Panc1 (cell line): ENCODE results near the gene DGCR8. TPM values are rescaled to one million over a fixed set of nuclear protein-coding genes. Genes with fewer than 3 reads are reported as not detected.

Source experiments
- ATAC-seq: fragments of 200-7000 bp; cut with Tn5 transposase; 2 replicates; pipeline ENCODE4 v1.9.1; 2020; ENCODE audit warnings: mild to moderate bottlenecking, moderate library complexity
- BruUV-seq: library from RNA; stranded (reverse); fragments of 400-500 nt; replicated peaks from 2 replicates; lab custom pipeline; 2021; lab: Mats Ljungman, UMichigan
- CTCF ChIA-PET: fragments of 300-600 bp; sonication (Branson Sonifier 250); formaldehyde crosslinking; loops from one replicate; lab custom pipeline; 2022; ENCODE audit warnings: antibody characterized with exemption; lab: Charles Lee
- POLR2A ChIA-PET: fragments of 300-600 bp; sonication (Branson Sonifier 250); formaldehyde crosslinking; loops from one replicate; lab custom pipeline; 2022; ENCODE audit warnings: antibody characterized with exemption; lab: Charles Lee
- DNase-seq: peaks from one replicate; pipeline ENCODE4 v3.0.0-alpha.2; 2010; ENCODE audit warnings: low read depth, low spot score
- H3K27ac ChIP-seq: 2 replicates; pipeline ENCODE4 v1.5.1; 2011; ENCODE audit warnings: mild to moderate bottlenecking, low read length, inconsistent platforms
- H3K27me3 ChIP-seq: fragments of 200-500 bp; sonication (Bioruptor generic); 2 replicates; pipeline ENCODE4 v1.6.0; 2014; ENCODE audit warnings: low read length, inconsistent platforms; ENCODE audit not compliant: control insufficient read depth, insufficient read depth
- H3K36me3 ChIP-seq: fragments of 200-500 bp; sonication (Bioruptor generic); 2 replicates; pipeline ENCODE4 v1.5.1; 2014; ENCODE audit warnings: inconsistent platforms, mild to moderate bottlenecking, low read length, moderate library complexity; ENCODE audit not compliant: control insufficient read depth, insufficient read depth
- H3K4me1 ChIP-seq: 2 replicates; pipeline ENCODE4 v1.5.1; 2011; ENCODE audit warnings: inconsistent platforms, mild to moderate bottlenecking, low read length, moderate library complexity; ENCODE audit not compliant: control insufficient read depth, insufficient read depth
- H3K4me3 ChIP-seq, 2 experiments: 2 replicates each; pipeline ENCODE4 v1.5.1; 2011 to 2012; ENCODE audit warnings: low read depth in 2 of 2, low read length in 2 of 2, mild to moderate bottlenecking in 2 of 2, inconsistent platforms in 1 of 2, moderate library complexity in 1 of 2
- H3K9me3 ChIP-seq: fragments of 200-500 bp; sonication (Bioruptor generic); 2 replicates; pipeline ENCODE4 v1.5.1; 2014; ENCODE audit warnings: low read depth, mild to moderate bottlenecking, inconsistent platforms, low read length, moderate library complexity; ENCODE audit not compliant: control insufficient read depth, insufficient read depth
- CTCF ChIP-seq: fragments of 450-650 bp; IDR thresholded peaks from 2 replicates; pipeline ENCODE4 v1.5.1; 2017; ENCODE audit warnings: mild to moderate bottlenecking
- POLR2AphosphoS5 ChIP-seq: IDR thresholded peaks from 2 replicates; pipeline ENCODE4 v1.6.1; 2012; ENCODE audit warnings: mild to moderate bottlenecking, low read depth, low read length, moderate library complexity
- REST ChIP-seq, 2 experiments: IDR thresholded peaks; 2 replicates each; pipeline ENCODE4 v1.6.1; 2011 to 2012; ENCODE audit warnings: low read depth in 2 of 2, control low read depth in 1 of 2, low read length in 1 of 2, mild to moderate bottlenecking in 1 of 2, moderate library complexity in 1 of 2; ENCODE audit not compliant: insufficient read depth in 1 of 2
- SIN3A ChIP-seq: IDR thresholded peaks from 2 replicates; pipeline ENCODE4 v1.6.1; 2012; ENCODE audit warnings: low read depth, mild to moderate bottlenecking, low read length, moderate library complexity, borderline replicate concordance; ENCODE audit not compliant: insufficient read depth
- TCF7L2 ChIP-seq: IDR thresholded peaks from 2 replicates; pipeline ENCODE4 v1.6.1; 2011; ENCODE audit warnings: mild to moderate bottlenecking, low read depth, low read length, inconsistent platforms
- in situ Hi-C: cut with HindIII; loops from 2 replicates; pipeline ENCODE4 v1.10.0; 2016; ENCODE audit warnings: low sequenced_read_pairs, low pct_unique_long_range_greater_than_20kb
- intact Hi-C: fragments of 100-400 bp; cut with micrococcal nuclease; formaldehyde crosslinking; loops from one replicate; pipeline ENCODE4 v1.10.0; 2022; ENCODE audit not compliant: unreplicated experiment
- total RNA-seq: library from RNA; stranded (reverse); gene quantifications from one replicate; pipeline ENCODE4 v1.2.1, GENCODE V29; 2021; ENCODE audit not compliant: unreplicated experiment

DGCR8 gene
- total RNA-seq, 1 experiment from 2014 or later: 35.0 TPM

GRCh38 chr22:20043057-20043996, 36.7 kb upstream of the DGCR8 start:
- no peak overlapping the region for H3K4me3 ChIP-seq
- ATAC-seq (no peak), DNase-seq (no peak)
- ChIA-PET POLR2A (no interaction called here), CTCF (no interaction called here)
- intact Hi-C loops: no loop called here
- H3K9me3 ChIP-seq: no peaks in the 10 kb centered on the region
- no peak for TF ChIP-seq REST (IDR thresholded peaks at IDR 0.05; ENCODE audit: insufficient read depth in 1 of 2, low read depth in 2 of 2, low read length in 1 of 2)
- no peak for TF ChIP-seq TCF7L2
- TF ChIP-seq SIN3A: no peak
- TF ChIP-seq CTCF: no peak
- no peak for TF ChIP-seq POLR2AphosphoS5
- H3K36me3 ChIP-seq: no peaks in the 10 kb centered on the region
- BruUV-seq: no TSS peak
- no peak overlapping the region for H3K27ac ChIP-seq
- in situ Hi-C loops: no loop called here
- H3K27me3 ChIP-seq: no peaks in the 10 kb centered on the region
- no peaks in the 10 kb centered on the region for H3K4me1 ChIP-seq

GRCh38 chr22:20043997-20044342, 36.1 kb upstream of the DGCR8 start:
- H3K4me1 ChIP-seq: no peaks in the 10 kb centered on the region
- no peak overlapping the region for H3K4me3 ChIP-seq
- H3K27me3 ChIP-seq: no peaks in the 10 kb centered on the region
- DNase-seq: no peak
- no TSS peak for BruUV-seq
- no peak for TF ChIP-seq TCF7L2
- TF ChIP-seq REST (IDR thresholded peaks at IDR 0.05; ENCODE audit: insufficient read depth in 1 of 2, low read depth in 2 of 2, low read length in 1 of 2): no peak
- no peak for TF ChIP-seq CTCF
- no peak for TF ChIP-seq SIN3A
- no peak for TF ChIP-seq POLR2AphosphoS5
- no peak overlapping the region for H3K27ac ChIP-seq
- in situ Hi-C loops: no loop called here
- no peaks in the 10 kb centered on the region for H3K36me3 ChIP-seq
- no peak for ATAC-seq
- no peaks in the 10 kb centered on the region for H3K9me3 ChIP-seq
- ChIA-PET POLR2A (no interaction called here), CTCF (no interaction called here)
- intact Hi-C loops: no loop called here
